GM19023 (cell line): ENCODE data around the gene TRA2B.

Experiments used
- ATAC-seq: cut with Tn5 transposase; IDR thresholded peaks from one replicate; pipeline ENCODE4 v1.9.1; 2021; ENCODE audit warnings: mild to moderate bottlenecking, moderate library complexity; ENCODE audit not compliant: unreplicated experiment

TRA2B gene

GRCh38 chr3:185937689-185938374 lies at the start of gene TRA2B:
TRA2B (minus strand) TSS chr3:185938014; CDS start chr3:185937860, 154 bp downstream.
- ATAC-seq: peak; percentile 96

GRCh38 chr3:185986198-185986777 lies 48.5 kb upstream of the TRA2B start:
- ATAC-seq: no peak

- ATAC-seq: no peak
These were observed 46.4 kb upstream of the TRA2B start for GRCh38 chr3:185984203-185984602.

- ATAC-seq: no peak
These were observed 45.8 kb upstream of the TRA2B start for GRCh38 chr3:185983495-185984141.

GRCh38 chr3:185982632-185983031 lies 44.8 kb upstream of the TRA2B start:
- ATAC-seq: no peak

- no peak for ATAC-seq
These were observed 43.8 kb upstream of the TRA2B start for GRCh38 chr3:185981621-185982020.

GRCh38 chr3:185979721-185980121 lies 41.9 kb upstream of the TRA2B start:
- ATAC-seq: no peak

- ATAC-seq: no peak
These were observed 40.7 kb upstream of the TRA2B start for GRCh38 chr3:185978516-185978915.

GRCh38 chr3:185977679-185978040 lies 39.8 kb upstream of the TRA2B start:
- ATAC-seq: no peak

- ATAC-seq: peak; percentile 92
These were observed 39.3 kb upstream of the TRA2B start for GRCh38 chr3:185976977-185977678.

GRCh38 chr3:185976100-185976499 lies 38.3 kb upstream of the TRA2B start:
- ATAC-seq: no peak

- no peak for ATAC-seq
These were observed 33.8 kb upstream of the TRA2B start for GRCh38 chr3:185971579-185971978.

GRCh38 chr3:185968168-185968567 lies 30.4 kb upstream of the TRA2B start:
- ATAC-seq: no peak

GRCh38 chr3:185966655-185967054 lies 28.8 kb upstream of the TRA2B start:
- no peak for ATAC-seq

GRCh38 chr3:185965496-185965895 lies 27.7 kb upstream of the TRA2B start:
- no peak for ATAC-seq

GRCh38 chr3:185961675-185962232 lies 23.9 kb upstream of the TRA2B start:
- no peak for ATAC-seq

- no peak for ATAC-seq
These were observed 22.9 kb upstream of the TRA2B start for GRCh38 chr3:185960522-185961288.

- no peak for ATAC-seq
These were observed 22.1 kb upstream of the TRA2B start for GRCh38 chr3:185959609-185960521.

GRCh38 chr3:185958626-185959025 lies 20.8 kb upstream of the TRA2B start:
- ATAC-seq: no peak

GRCh38 chr3:185956244-185956643 lies 18.4 kb upstream of the TRA2B start:
- ATAC-seq: no peak
